Caki2 (cell line): ENCODE measurements around the gene INSYN2A. TPM values are rescaled to one million over a fixed set of nuclear protein-coding genes. Genes with fewer than 3 reads are reported as not detected.

ENCODE experiments used
- DNase-seq: peaks from one replicate; pipeline ENCODE4 v3.0.0-alpha.2; 2015; ENCODE audit warnings: low read depth
- in situ Hi-C: cut with HindIII; loops from 2 replicates; pipeline ENCODE4 v1.10.0; 2016; ENCODE audit warnings: low sequenced_read_pairs, low pct_unique_long_range_greater_than_20kb, mixed read lengths
- total RNA-seq: library from RNA; depleted of rRNA; stranded (reverse); fragments of >200 nt; shearing (Covaris generic); gene quantifications from 2 replicates; pipeline ENCODE4 v1.2.3, GENCODE V29; 2014; ENCODE audit warnings: low replicate concordance; rRNA removed

Gene INSYN2A
- not detected in 2 replicates for total RNA-seq

- no peak for DNase-seq
- in situ Hi-C loops: no loop called here
Observed at GRCh38 chr10:127196282-127197153, at the start of gene INSYN2A. Gene INSYN2A, minus strand, starts transcription at chr10:127196591. Its CDS starts 20,196 bp downstream, at chr10:127176395.

- in situ Hi-C loops: no loop called here
- no peak for DNase-seq
Observed at GRCh38 chr10:127245456-127245855, 49.1 kb upstream of the INSYN2A start.

GRCh38 chr10:127243490-127244272, 47.3 kb upstream of the INSYN2A start:
- in situ Hi-C loops: no loop called here
- peak; percentile 33 for DNase-seq

- in situ Hi-C loops: no loop called here
- DNase-seq: no peak
Observed at GRCh38 chr10:127242914-127243313, 46.5 kb upstream of the INSYN2A start.

- no peak for DNase-seq
- in situ Hi-C loops: no loop called here
Observed at GRCh38 chr10:127236266-127236665, 39.9 kb upstream of the INSYN2A start.

- in situ Hi-C loops: no loop called here
- no peak for DNase-seq
Observed at GRCh38 chr10:127234306-127234800, 38.0 kb upstream of the INSYN2A start.

GRCh38 chr10:127228195-127228787, 31.9 kb upstream of the INSYN2A start:
- no peak for DNase-seq
- in situ Hi-C loops: no loop called here

GRCh38 chr10:127227663-127228062, 31.3 kb upstream of the INSYN2A start:
- no peak for DNase-seq
- in situ Hi-C loops: no loop called here

GRCh38 chr10:127227027-127227426, 30.6 kb upstream of the INSYN2A start:
- in situ Hi-C loops: no loop called here
- DNase-seq: no peak

GRCh38 chr10:127221281-127221680, 24.9 kb upstream of the INSYN2A start:
- in situ Hi-C loops: no loop called here
- DNase-seq: no peak

GRCh38 chr10:127218658-127219057, 22.3 kb upstream of the INSYN2A start:
- no peak for DNase-seq
- in situ Hi-C loops: no loop called here

GRCh38 chr10:127216786-127217185, 20.4 kb upstream of the INSYN2A start:
- in situ Hi-C loops: no loop called here
- DNase-seq: no peak

- in situ Hi-C loops: no loop called here
Observed at GRCh38 chr10:127216274-127216673, 19.9 kb upstream of the INSYN2A start.

GRCh38 chr10:127215866-127216265, 19.5 kb upstream of the INSYN2A start:
- in situ Hi-C loops: no loop called here
- DNase-seq: no peak

More at GRCh38 chr10:127216274-127216673, 19.9 kb upstream of the INSYN2A start:
- no peak for DNase-seq

- DNase-seq: no peak
- in situ Hi-C loops: no loop called here
Observed at GRCh38 chr10:127210936-127211466, 14.6 kb upstream of the INSYN2A start.

GRCh38 chr10:127207081-127207480, 10.7 kb upstream of the INSYN2A start:
- DNase-seq: no peak
- in situ Hi-C loops: no loop called here

- no peak for DNase-seq
- in situ Hi-C loops: no loop called here
Observed at GRCh38 chr10:127203067-127203466, 6.7 kb upstream of the INSYN2A start.

- in situ Hi-C loops: no loop called here
- DNase-seq: no peak
Observed at GRCh38 chr10:127200646-127201045, 4.3 kb upstream of the INSYN2A start.
